M059J (cell line): ENCODE measurements around the gene ALDH5A1. TPM values are rescaled to one million over a fixed set of nuclear protein-coding genes. Genes with fewer than 3 reads are reported as not detected.
A peak's percentile ranks its signal among the peaks of the same experiment; 100 is the strongest.
"Not testable (repeated sequence)": the region's sequence is repeated elsewhere in the genome, so short reads cannot be mapped to it uniquely, and the experiment has no call there.

Experiments used
- DNase-seq: peaks from one replicate; pipeline ENCODE4 v3.0.0-alpha.2; 2012; ENCODE audit warnings: low read depth
- total RNA-seq: library from RNA; depleted of rRNA; stranded (reverse); fragments of >200 nt; shearing (Covaris generic); gene quantifications from 2 replicates; pipeline ENCODE4 v1.2.3, GENCODE V29; 2014

ALDH5A1 gene
- total RNA-seq, 1 experiment from 2014 or later, result 3.0 TPM

DNA sequence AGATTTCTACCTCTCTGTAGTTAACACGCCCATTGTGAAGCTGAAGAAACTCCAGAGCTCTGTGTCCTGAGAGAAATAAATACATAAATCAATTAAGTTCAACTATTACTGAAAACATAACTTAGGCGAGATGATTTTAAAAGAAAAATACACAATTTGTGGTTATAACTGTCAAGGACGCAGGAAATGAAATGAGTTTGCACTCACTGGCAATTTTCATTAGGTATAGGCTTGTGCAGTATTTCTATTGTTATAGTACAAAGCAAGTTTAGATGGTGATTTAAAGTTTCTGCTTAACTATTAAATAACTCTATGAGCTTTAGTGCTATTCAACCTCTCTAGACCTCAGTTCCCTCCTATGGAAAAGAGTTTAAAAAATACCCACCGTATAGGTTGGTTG is 8.7 kb upstream of the ALDH5A1 start:
- no peak for DNase-seq

DNA sequence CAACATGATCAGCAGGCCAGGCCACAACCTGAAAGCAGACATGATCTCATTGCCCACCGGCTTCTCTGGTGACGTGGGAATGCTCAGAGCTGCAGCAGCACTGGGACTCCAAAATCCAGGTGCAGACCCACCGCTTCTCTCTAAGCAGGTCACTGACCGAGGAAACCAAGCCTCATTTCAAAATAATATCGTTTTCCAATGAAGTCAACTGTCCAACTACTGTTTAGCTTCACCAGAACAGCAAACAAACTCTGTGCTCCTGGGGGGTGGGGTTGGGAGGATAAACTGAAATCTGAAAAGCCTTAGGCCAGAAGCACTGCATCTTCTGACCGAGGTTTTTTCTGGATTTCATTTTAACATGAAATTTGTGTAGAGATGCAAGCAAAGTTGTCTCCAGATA is 5.3 kb upstream of the ALDH5A1 start, which contains the start of gene GPLD1:
Gene GPLD1 (minus strand): TSS at position 109 of the 400 bp plus-strand sequence. CDS start 67 bp downstream, at position 42.
- DNase-seq, result no peak

DNA sequence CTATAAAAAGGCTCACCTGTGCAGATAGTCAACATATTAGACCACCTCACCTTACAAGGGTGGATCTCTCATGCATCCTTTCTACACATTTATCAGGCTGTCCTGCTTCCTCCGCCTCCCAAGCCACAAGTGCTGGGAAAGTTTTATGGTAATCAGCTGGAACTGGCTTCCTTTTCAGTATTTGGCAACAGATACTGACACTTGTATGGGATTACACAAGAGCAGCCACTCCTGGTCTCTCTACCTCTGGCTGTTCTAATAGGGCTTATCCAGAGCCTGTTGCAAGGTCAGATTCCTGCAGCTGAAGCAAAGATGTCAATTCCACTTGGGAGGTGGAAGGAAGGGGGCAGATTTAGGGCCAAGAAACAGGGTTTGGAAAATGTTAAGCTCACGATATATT is 4.9 kb upstream of the ALDH5A1 start:
- peak; percentile 32 for DNase-seq

DNA sequence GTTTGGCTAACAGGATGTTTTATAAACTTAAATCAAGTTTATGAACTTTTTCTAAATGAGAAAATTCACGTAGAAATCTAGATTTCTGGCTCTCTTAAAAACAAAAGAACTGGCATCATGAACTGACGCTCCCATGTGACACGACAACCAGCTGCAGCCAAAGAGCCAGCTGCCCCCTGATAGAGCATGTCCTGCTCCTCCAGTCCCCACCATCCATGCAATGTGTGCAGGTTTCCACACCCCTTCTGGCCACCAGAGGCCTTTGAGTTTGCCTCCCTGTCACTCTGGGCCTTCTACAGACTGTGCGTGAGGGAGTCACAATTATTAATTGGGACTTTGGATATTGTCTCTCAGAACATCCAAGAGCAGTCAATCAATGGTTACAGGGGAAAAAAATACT is 3.8 kb upstream of the ALDH5A1 start:
- DNase-seq, result no peak

DNA sequence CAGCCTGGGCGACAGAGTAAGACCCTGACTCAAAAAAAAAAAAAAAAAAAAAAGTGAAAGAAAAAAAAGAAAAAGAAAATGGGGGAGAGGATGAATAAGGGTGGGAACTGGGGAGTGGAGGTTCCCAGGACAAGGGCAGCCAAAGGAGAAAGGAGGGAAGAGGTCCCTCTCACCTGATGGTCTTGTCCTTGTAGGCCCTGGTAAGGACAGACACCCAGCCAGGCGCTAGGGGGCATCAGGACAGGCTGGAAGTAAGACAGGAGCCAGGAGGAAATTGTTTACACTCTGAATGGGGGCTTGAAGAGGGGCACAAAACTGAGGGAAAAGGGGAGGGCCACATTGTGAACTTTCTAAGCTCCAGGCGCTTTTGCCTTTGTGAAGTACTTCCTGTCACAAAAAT is 2.3 kb upstream of the ALDH5A1 start:
- DNase-seq, result peak; percentile 38

DNA sequence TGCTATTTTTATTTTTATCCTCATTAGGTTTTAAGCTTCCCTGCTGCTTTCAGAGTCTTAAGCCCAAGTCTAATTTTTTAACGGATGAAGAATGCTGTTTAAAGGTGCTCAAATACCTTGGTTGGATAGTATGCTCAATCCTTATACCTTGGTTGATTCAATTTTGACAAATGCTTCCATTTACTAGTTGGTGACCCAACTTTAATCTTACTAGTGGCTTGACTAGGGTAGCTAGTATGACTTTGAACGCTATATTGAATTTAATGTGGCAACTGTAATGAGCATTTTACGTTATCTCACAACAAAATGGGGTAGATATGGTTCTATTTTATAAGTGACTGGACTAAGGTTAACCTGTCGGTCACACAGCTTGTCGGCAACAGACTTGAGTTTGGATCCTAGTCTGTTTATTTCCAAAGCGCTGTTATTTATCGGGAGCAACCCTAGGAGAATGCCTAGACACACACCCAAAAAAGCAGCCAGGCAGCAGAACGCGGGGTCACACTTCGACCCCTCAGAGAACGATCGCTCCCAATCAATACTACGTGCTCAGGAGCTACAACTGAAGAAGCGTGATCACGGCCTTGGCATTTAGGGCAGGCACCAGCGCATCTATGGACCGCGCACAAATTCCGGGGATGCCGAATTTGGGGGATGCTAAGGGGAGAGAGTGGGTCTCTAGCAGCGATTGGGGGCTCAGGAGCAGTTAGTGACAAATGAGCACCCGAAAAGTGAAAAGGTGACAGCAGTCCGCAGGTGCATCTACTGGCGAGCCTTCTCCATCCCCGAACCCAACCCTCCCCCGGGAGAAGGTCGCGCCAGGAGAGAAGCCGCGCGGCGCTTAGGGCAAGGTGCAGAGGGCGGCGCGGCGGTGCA is 586 bp upstream of the ALDH5A1 start:
- DNase-seq, result no peak

DNA sequence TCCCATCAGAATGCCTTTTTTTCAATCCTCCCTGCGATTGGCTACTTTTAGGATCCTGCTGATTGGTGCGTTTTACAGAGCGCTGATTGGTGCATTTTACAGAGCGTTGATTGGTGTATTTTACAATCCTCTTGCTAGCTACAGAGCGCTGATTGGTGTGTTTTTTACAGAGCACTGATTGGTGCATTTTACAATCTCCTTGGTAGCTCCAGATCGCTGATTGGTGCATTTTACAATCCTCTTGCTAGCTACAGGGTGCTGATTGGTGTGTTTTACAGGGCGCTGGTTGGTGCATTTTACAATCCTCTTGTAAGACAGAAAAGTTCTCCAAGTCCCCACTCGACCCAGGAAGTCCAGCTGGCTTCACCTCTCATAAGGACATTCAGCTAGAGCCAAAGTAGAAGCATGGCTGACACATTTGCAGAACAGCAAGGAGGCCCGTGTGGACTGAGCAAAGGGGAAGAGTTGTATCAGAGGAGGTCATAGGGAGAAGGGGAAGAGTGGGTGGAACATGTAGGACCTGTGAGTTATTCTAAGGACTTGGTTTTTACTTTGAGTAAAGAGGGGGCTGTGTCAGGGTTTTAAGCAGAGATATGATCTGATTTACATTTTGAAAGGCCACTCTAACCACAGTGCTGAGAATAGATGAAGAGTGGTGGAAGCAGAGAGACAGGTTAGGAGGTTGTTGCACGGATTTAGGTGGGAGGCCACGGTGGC is 2.6 kb downstream of the ALDH5A1 start:
- DNase-seq, result no peak

DNA sequence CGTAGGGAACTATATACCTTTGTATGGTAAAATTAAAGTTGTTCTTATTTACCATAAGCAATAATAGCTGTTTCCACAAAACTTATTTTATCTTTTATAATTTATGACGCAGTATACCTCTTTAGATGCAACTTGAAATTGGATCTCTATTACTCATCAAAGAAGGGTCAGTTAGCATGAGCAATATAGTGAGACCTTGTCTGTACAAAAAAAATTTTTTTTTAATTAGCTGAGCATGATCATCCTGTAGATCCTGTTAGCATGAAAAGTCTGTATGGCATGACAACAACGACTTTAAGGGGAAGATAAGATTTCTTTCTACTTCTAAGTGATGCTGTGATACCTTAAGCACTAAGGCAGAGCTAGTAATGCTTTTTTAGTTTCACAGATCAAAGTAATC is 5.9 kb downstream of the ALDH5A1 start:
- DNase-seq, result no peak

DNA sequence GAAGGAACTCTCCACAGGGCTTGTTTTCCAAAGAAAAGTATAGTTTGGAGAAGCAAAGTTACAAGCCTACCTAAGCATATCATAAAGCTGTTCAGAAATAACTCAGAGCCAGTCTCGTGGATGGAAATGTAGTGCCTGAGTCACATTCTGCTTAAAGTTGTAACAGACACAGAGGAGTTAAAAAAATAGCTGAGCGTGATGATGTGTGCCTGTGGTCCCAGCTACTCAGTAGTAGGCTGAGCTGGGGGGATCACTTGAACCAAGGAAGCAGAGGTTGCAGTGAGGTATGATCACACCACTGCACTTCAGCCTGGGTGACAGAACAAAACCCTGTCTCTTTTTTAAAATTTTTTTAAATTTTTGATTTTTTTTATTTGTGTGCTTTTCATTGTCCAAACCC is 6.6 kb downstream of the ALDH5A1 start:
- DNase-seq, result no peak

DNA sequence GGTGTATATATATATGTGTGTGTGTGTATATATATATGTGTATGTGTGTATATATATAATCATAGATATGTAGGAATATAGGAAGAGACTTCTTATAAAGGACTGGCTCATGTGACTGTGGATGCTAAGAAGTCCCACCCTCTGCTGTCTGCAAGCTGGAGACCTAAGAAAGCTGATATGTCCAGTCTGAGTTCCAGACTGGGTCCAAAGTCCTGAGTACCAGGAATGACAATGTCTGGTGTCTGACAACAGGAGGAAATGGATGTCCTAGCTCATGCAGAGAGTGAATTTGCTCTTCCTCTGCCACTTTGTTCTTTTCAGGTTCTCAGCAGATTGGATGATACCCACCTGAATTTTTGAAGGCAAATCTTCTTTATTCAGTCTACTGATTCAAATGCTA is 7.1 kb downstream of the ALDH5A1 start:
- DNase-seq, result no peak

DNA sequence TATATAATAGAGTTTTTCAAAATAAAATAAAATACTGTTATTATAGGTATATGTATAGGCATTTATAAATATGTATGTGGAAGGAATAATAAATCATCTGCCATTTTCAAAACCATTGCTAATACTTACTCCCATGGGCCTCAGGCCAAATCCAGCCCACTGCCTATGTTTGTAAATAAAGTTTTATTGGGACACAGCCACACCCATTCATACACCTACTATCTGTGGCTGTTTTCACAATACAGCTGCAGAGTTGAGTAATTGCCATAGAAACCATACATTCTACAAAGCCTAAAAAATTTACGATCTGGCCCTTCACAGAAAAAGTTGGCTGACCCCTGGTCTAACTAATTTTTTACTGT is 9.5 kb downstream of the ALDH5A1 start:
- DNase-seq, result no peak

DNA sequence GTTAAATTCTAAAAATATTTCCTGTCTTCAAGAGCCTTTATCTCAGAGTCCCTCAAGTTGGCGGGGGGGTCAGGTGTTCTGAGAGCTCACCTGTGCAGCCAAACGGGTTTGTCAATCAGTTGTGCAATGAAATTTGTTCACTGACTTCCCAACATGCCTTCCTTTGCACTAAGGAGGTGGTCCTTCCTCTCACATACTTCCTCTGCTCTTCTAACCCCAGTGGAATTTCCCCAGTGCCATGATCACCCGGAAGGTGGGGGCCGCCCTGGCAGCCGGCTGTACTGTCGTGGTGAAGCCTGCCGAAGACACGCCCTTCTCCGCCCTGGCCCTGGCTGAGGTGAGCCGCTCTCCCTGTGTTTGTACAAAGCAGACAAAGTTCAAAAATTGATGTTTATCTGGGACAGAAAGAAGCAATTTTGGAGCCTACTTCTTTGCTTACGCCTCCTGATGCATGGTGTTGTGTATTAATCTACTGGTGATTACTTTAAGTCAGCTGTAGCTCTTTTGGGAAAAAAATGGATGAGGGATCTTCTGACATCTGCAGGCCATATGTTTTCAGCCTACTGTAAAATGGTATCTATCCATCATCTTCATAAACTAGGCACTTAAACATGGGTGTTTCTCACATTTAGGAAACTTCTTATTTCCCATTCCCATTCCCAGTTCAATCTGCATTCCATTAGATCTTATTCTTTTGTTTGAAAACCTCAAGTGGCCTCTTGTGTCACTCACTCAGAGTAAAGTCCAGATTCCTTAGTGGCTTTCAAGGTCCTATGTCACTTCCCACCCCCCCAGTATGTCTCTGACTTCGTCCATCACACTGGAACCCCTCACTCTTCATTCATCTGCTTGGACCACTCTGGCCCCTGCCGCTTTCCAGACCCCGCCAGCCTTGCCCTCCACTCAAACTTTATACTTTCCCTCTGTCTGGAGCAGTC is 10.1 kb downstream of the ALDH5A1 start:
- no peak for DNase-seq

DNA sequence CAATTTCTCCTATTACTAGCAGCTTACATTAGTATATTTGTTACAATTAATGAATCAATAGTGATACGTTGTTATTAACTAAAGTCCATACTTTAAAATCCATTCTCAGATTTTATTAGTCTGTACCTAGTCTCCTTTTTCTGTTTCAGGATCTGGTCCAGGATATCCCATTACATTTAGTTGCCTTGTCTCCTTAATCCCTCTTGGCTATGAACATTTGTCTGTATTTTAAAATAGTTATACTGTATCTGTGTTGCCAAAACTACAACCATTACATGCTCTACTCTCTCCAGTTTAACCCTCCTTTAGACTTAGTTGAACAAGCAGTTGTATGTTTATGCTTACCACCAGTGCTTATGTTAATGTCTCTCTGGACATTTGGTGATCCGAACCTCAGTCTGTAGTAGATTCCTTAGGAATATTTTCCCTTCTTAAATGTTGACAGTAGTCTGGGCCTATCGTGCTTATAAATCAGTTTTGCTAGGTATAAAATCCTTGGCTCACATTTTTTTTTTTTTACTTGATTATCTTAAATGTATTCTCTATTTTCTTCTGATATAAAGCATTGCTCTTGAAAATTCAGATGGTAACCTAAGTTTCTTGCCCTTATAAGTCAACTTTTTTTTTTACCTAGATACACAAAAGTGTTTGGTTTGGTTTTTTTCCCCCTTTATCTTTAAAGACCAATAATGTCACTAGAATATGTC is 12.2 kb downstream of the ALDH5A1 start:
- no peak for DNase-seq

DNA sequence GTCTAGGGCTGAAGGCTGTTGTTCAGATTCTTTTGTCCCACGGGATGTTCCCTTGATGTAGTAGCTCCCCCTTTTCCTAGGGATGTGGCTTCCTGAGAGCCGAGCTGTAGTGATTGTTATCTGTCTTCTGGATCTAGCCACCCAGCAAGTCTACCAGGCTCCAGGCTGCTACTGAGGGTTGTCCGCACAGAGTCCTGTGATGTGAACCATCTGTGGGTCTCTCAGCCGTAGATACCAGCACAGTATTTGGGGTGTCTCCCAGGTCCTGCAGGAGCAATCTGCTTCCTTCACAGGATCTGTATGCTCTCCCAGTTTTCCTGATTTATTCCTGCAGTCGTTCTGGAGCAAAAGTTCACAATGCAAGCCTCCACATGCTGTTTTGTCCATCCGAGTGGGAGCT is 17.2 kb downstream of the ALDH5A1 start:
- not testable (repeated sequence) for DNase-seq

DNA sequence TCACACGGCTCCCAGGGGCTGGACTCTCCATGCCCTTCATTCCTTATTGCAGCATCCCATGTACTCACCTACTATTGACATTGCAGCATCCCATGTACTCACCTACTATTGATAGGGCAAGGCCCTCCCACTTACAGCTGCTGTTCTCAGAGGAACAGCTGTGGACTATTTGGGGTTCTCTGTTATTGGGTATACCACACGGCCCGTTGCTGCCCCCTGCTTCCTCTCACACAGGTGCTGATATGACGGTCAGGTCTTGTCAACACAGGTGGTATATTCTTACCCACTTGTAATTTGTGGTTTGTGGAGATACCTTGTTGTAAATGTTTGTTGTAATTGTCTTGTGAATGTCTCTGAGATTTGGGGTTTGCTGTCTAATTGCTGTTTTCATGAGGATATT is 18.8 kb downstream of the ALDH5A1 start:
- no peak for DNase-seq

DNA sequence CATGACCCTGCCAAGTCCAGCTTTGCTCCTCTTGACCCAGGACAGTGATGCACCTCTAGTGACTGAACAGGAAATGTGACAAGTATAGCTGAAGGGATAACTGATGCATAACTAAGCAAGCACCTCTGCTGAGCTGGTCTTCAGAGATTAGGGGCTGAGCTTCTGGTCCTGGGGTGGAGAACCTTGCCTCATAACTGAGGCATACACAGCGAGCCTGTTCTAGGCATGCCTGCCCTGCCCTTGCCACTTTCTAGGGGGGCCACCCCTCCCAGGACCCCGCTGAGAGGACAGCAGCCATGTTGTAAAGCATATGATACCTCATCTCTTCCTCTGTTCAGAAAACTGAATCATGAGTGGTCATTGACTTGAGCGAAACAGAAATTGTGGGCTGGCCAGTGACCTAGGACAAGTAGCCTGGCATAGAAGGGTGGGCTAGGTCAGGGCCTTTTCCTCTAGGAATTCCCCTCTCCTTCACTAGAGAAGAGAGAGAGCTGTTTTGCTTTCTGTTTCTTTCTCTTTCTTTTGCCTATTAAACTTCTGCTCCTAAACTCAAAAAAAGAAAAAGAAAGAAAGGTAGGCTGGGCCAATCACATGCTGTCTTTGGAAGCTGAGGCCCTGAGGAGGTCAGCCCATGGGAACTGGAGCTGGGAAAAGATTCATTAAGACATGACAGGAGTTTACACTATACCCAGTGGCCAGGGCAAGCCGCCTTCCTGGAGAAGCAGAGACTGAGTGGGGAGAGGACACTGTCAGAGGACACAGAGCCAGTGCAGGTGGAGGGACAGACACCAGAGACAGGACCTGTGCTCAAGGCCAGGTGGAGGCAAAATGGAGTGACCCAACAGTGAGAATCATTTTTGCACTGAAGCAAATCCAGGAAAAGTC is 23.1 kb downstream of the ALDH5A1 start:
- no peak for DNase-seq

DNA sequence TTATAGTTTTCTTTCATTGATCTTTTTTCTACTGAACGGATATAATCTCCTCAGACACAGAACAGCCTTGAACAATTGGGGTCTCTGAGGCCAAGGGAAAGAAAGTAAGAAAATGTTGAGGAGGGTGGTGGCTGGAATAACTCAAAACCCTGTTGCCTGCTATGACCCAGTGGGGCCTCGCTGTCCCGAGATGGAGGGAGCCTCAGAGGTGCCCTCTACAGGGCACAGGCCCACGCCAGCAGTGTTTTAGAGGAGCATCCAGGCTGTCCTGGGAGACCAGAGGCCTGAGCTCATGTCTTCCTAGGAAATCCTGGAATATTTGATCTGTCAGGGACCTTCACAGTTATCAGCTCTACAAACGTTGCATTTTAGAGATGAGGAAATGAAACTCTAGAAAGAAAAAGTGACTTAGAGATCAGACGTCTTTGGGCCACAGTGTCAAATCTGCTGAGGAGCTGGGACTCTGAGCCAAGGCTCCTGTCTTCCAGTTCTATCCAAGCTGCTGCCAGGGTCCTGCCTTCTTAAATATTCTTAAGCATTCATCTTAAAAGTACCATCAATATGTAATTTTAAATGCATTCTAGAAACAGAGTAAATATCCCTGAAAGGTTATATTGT is 26.3 kb downstream of the ALDH5A1 start:
- DNase-seq, result peak; percentile 59

DNA sequence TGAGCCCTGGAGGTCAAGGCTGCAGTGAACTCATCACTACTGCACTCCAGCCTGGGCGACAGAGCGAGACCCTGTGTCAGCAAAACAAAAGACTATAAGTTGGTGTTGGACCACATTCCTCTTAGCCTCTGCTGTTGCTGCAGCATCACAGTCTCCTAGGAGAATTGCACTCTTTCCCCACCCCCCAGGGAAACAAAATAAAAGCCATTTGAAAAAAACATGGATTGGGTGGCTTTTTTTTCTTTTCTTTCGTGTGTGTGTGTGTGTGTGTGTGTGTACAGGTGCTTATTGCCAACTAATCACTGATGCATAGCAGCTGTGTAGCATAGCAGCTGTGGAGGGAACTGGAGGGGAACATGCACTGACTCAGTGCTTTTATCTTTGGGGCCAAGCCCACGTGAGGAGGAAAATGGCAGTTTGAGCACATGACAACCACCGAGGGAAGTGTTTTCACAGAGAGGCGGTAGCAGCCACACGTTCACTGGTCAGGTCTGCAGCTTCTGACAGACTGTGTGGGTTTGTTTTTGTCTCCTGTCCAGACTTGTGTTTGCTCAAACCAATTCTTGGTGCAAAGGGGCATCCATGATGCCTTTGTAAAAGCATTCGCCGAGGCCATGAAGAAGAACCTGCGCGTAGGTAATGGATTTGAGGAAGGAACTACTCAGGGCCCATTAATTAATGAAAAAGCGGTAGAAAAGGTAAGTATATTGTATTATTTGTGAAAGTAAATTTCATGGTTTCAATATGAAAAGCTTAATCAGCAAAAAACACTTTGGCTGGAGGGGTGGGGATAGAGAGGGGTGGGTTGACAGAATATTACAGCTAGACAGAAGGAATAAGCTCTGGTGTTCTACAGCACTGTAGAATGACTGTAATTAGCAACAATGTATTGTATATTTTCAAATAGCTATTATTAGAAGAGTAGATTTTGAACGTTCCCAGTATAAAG is 27.7 kb downstream of the ALDH5A1 start:
- no peak for DNase-seq

DNA sequence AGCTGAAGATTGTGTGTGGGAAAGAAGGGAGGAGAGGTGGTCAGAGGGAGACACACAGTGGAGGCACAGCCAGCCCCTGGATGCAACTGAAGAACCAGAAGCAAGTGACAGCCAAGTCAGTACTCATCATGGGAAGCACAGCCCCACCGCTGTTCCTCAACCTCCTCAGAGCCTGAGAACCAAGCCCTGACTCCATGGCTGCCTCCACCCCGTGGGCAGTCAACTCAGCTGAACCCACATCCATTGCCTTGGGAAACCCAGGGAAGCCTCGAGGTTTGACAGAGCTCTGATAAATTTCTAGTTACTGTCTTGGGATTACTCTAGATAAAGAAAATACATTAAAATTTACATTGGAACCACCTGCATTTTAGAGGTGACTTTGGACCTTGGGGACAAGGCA is 29.6 kb downstream of the ALDH5A1 start:
- DNase-seq, result no peak
